Retinal pigment epithelial cell (primary cell): ENCODE results near the gene MYRIP.

ENCODE experiments used
- DNase-seq: peaks from one replicate; pipeline ENCODE4 v3.0.0-alpha.2; 2010; ENCODE audit warnings: low read depth
- H3K4me3 ChIP-seq: 2 replicates; pipeline ENCODE4 v1.5.1; 2011; ENCODE audit warnings: mild to moderate bottlenecking, low read length, control low read depth, moderate library complexity
- CTCF ChIP-seq: conservative IDR thresholded peaks from 2 replicates; pipeline ENCODE4 v1.5.1; 2011; ENCODE audit warnings: low read depth, low read length, control low read depth, inconsistent platforms

MYRIP gene

GRCh38 chr3:39839484-39839883 lies 30.1 kb downstream of the MYRIP start:
- DNase-seq, result no peak
- H3K4me3 ChIP-seq, result no peak overlapping the region
- no peak for TF ChIP-seq CTCF

- no peak for TF ChIP-seq CTCF
- DNase-seq, result no peak
Observed at GRCh38 chr3:39843440-39843839, 34.0 kb downstream of the MYRIP start.

GRCh38 chr3:39848365-39848764 lies 39.0 kb downstream of the MYRIP start:
- no peak for TF ChIP-seq CTCF
- H3K4me3 ChIP-seq, result no peak overlapping the region
- DNase-seq, result peak; percentile 68

More at GRCh38 chr3:39843440-39843839, 34.0 kb downstream of the MYRIP start:
- no peak overlapping the region for H3K4me3 ChIP-seq

GRCh38 chr3:39849992-39850715 lies 40.7 kb downstream of the MYRIP start:
- H3K4me3 ChIP-seq, result no peak overlapping the region
- no peak for DNase-seq
- TF ChIP-seq CTCF, result no peak

- no peak for TF ChIP-seq CTCF
- H3K4me3 ChIP-seq, result no peak overlapping the region
- DNase-seq, result no peak
Observed at GRCh38 chr3:39850716-39851032, 41.3 kb downstream of the MYRIP start.

- H3K4me3 ChIP-seq, result no peak overlapping the region
- DNase-seq, result no peak
- no peak for TF ChIP-seq CTCF
Observed at GRCh38 chr3:39855517-39855916, 46.1 kb downstream of the MYRIP start.

GRCh38 chr3:39869890-39870289 lies 60.5 kb downstream of the MYRIP start:
- no peak overlapping the region for H3K4me3 ChIP-seq
- DNase-seq, result no peak
- no peak for TF ChIP-seq CTCF
